Activated naive CD4-positive, alpha-beta T cell treated with Interleukin-2 at 50 U/mL for 16 hours (primary cell): Measurements from ENCODE around the gene PPP1R3E.
"Not testable (repeated sequence)": the region's sequence is repeated elsewhere in the genome, so short reads cannot be mapped to it uniquely, and the experiment has no call there.

ENCODE experiments used
- DNase-seq: peaks from one replicate; pipeline ENCODE4 v3.0.0-alpha.2; 2020

PPP1R3E gene

GRCh38 chr14:23302290-23303225, at the start of gene PPP1R3E:
PPP1R3E (minus strand) TSS chr14:23302859; CDS start chr14:23302576, 283 bp downstream.
- peak; percentile 87 for DNase-seq

- DNase-seq: no peak
These were observed 49.2 kb upstream of the PPP1R3E start for GRCh38 chr14:23351681-23352505.

GRCh38 chr14:23349156-23349845, 46.6 kb upstream of the PPP1R3E start:
- DNase-seq: no peak

- DNase-seq: no peak
These were observed 45.6 kb upstream of the PPP1R3E start for GRCh38 chr14:23348297-23348655.

- DNase-seq: no peak
These were observed 45.0 kb upstream of the PPP1R3E start for GRCh38 chr14:23347406-23348296.

- no peak for DNase-seq
These were observed 44.2 kb upstream of the PPP1R3E start for GRCh38 chr14:23346693-23347405.

- no peak for DNase-seq
These were observed 43.5 kb upstream of the PPP1R3E start for GRCh38 chr14:23345987-23346692.

- DNase-seq: no peak
These were observed 41.8 kb upstream of the PPP1R3E start for GRCh38 chr14:23344481-23344880.

- no peak for DNase-seq
These were observed 37.0 kb upstream of the PPP1R3E start for GRCh38 chr14:23339506-23340268.

- no peak for DNase-seq
These were observed 33.0 kb upstream of the PPP1R3E start for GRCh38 chr14:23335623-23336022.

GRCh38 chr14:23327947-23328744, 25.5 kb upstream of the PPP1R3E start:
- DNase-seq: peak; percentile 68

- no peak for DNase-seq
These were observed 24.1 kb upstream of the PPP1R3E start for GRCh38 chr14:23326491-23327332.

GRCh38 chr14:23325746-23326145, 23.1 kb upstream of the PPP1R3E start:
- not testable (repeated sequence) for DNase-seq

- DNase-seq: no peak
These were observed 22.3 kb upstream of the PPP1R3E start for GRCh38 chr14:23324993-23325392.

- no peak for DNase-seq
These were observed 21.8 kb upstream of the PPP1R3E start for GRCh38 chr14:23324455-23324846.

GRCh38 chr14:23323838-23324454, 21.3 kb upstream of the PPP1R3E start:
- no peak for DNase-seq
